Hepatocyte (in vitro differentiated cells): Measurements from ENCODE around the gene GYS1.

Source experiments
- EZH2 ChIP-seq: fragments of 200-600 bp; sonication (generic); IDR thresholded peaks from 2 replicates; pipeline ENCODE4 v1.6.1; 2016; ENCODE audit warnings: antibody characterized with exemption, mild to moderate bottlenecking, borderline replicate concordance
- TF ChIP-seq, protein P1 (sequence below): fragments of 200-600 bp; sonication (generic); IDR thresholded peaks from 2 replicates; pipeline ENCODE4 v1.5.1; 2016; ENCODE audit warnings: antibody characterized with exemption, mild to moderate bottlenecking; ENCODE audit not compliant: poor library complexity

DNA sequence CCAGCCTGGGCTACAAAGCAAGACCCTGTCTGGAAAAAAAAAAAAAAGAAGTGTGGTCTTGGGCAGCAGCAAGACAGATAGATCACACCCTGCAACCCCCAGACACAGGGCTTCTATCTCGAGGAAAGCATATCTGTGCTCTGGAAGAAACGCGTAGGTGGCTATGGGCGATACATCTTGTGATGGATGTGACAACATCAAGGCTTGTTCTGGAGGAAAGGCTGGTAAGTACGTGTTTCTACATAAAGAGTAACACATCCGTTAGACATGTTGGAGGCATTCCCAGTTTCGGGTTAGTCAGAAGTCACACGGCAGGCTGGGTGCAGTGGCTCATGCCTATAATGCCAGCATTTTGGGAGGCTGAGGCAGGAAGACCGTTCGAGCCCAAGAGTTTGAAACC lies 66.2 kb downstream of the GYS1 start:
- TF ChIP-seq, protein P1, sequence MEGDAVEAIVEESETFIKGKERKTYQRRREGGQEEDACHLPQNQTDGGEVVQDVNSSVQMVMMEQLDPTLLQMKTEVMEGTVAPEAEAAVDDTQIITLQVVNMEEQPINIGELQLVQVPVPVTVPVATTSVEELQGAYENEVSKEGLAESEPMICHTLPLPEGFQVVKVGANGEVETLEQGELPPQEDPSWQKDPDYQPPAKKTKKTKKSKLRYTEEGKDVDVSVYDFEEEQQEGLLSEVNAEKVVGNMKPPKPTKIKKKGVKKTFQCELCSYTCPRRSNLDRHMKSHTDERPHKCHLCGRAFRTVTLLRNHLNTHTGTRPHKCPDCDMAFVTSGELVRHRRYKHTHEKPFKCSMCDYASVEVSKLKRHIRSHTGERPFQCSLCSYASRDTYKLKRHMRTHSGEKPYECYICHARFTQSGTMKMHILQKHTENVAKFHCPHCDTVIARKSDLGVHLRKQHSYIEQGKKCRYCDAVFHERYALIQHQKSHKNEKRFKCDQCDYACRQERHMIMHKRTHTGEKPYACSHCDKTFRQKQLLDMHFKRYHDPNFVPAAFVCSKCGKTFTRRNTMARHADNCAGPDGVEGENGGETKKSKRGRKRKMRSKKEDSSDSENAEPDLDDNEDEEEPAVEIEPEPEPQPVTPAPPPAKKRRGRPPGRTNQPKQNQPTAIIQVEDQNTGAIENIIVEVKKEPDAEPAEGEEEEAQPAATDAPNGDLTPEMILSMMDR, result no peak
- no peak for TF ChIP-seq EZH2
